Upper lobe of right lung (tissue), 1 donor: ENCODE results near the gene MRPL54. TPM values are rescaled to one million over a fixed set of nuclear protein-coding genes. Genes with fewer than 3 reads are reported as not detected.
"Not testable (repeated sequence)": the region's sequence is repeated elsewhere in the genome, so short reads cannot be mapped to it uniquely, and the experiment has no call there.

ENCODE experiments used
- ATAC-seq: fragments of 200-7000 bp; cut with Tn5 transposase; one replicate; pipeline ENCODE4 v1.9.1; 2020; ENCODE audit warnings: mild to moderate bottlenecking, moderate library complexity
- DNase-seq: peaks from one replicate; pipeline ENCODE4 v3.0.0-alpha.2; 2020
- H3K27ac ChIP-seq: fragments of 200-600 bp; one replicate; pipeline ENCODE4 v1.8.0; 2022
- H3K27me3 ChIP-seq: fragments of 200-600 bp; one replicate; pipeline ENCODE4 v1.8.0; 2022; ENCODE audit warnings: mild to moderate bottlenecking
- H3K36me3 ChIP-seq: fragments of 200-600 bp; one replicate; pipeline ENCODE4 v1.8.0; 2022
- H3K4me1 ChIP-seq: fragments of 200-600 bp; one replicate; pipeline ENCODE4 v1.8.0; 2022
- H3K4me3 ChIP-seq: fragments of 200-600 bp; one replicate; pipeline ENCODE4 v1.8.0; 2022; ENCODE audit warnings: mild to moderate bottlenecking
- H3K9me3 ChIP-seq: fragments of 200-600 bp; one replicate; pipeline ENCODE4 v1.8.0; 2022
- CTCF ChIP-seq: fragments of 200-600 bp; IDR thresholded peaks from one replicate; pipeline ENCODE4 v1.8.0; 2022; ENCODE audit warnings: antibody characterized with exemption
- intact Hi-C: fragments of 100-400 bp; cut with DNase I; formaldehyde crosslinking; loops from one replicate; pipeline ENCODE4 v1.11.0; 2022
- total RNA-seq: library from RNA; stranded (reverse); fragmentation: NEBNext Ultra II Directional; extraction: Animal tissue kit (Norgen Biotek cat#: 25700); gene quantifications from one replicate; pipeline ENCODE4 v1.2.1, GENCODE V29; 2021
- donor health status: DM: no; HTN: yes; CAD: no; lungs with severe emphysema.

MRPL54 gene
- total RNA-seq, 1 donor from 2014 or later: 59.7 TPM

DNA sequence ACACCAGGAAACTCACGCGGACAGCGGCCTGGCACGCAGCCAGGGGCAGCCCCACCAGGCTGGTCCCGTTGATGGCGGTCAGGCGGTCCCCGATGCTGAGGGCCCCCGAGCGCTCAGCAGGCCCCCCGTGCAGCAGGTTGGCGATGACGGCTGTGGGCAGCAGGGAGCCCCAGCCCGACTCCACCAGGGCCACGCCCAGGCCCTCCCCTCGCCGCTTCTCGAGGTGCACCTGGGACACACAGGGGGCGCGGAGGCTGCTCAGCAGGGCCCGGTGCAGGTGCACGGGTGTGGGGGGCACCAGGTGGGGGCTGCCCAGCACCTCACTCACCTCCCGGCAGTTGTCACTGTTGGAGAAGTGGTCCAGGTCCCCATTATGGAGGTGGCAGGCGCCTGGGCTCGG lies 10.0 kb upstream of the MRPL54 start:
- Histone ChIP-seq H3K36me3 (peaks cover 46% of the 10 kb centered on the region), H3K9me3 (no peaks in the 10 kb centered on the region), H3K4me1 (no peaks in the 10 kb centered on the region), H3K27me3 (no peaks in the 10 kb centered on the region), H3K4me3 (no peak overlapping the region), H3K27ac (no peak overlapping the region)
- TF ChIP-seq CTCF: no peak
- DNase-seq: no peak
- no peak for ATAC-seq
- intact Hi-C loops: no loop called here

DNA sequence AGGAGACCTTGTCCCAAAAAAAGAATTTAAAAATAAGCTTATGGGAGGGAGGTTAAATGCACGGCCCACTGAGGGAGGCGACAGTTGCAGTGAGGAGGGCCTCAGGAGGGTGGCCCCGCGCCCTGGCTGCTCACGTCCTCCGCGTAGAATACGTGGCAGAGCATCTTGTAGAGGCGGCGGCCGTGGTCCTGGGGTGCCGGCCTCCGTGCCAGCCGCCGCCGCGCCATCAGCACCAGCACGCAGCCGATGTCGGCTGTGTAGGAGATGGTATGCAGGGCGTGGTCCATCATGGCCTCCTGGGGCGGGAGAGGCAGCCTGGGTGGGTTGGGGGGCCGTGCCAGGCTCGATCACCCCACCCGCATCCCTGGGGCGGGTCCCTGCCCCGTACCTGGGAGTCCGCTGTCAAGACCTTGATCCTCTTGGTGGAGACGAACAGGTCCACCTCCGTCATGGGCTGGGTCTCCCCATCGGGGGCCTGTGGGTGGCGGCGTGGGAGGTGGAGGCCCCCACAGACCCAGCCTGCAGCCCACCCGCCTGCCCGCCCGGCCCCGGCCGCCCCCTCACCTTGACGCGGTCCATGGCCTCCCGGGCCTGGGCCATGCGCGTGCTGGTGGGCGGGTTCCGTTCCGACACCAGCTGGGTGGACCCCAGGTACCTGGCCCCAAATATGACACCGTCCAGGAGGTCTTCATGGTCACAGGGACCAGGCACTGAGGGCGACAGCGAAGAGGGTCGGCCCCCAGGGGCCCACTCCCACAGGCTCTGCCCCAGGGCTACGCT lies 8.7 kb upstream of the MRPL54 start:
- H3K27me3 ChIP-seq: no peaks in the 10 kb centered on the region
- H3K36me3 ChIP-seq: peaks cover 47% of the 10 kb centered on the region
- H3K27ac ChIP-seq: no peak overlapping the region
- peaks cover 3% of the 10 kb centered on the region for H3K4me1 ChIP-seq
- no peaks in the 10 kb centered on the region for H3K9me3 ChIP-seq
- ATAC-seq (peak; percentile 23), DNase-seq (no peak)
- TF ChIP-seq CTCF: no peak
- intact Hi-C loops: no loop called here
- no peak overlapping the region for H3K4me3 ChIP-seq

DNA sequence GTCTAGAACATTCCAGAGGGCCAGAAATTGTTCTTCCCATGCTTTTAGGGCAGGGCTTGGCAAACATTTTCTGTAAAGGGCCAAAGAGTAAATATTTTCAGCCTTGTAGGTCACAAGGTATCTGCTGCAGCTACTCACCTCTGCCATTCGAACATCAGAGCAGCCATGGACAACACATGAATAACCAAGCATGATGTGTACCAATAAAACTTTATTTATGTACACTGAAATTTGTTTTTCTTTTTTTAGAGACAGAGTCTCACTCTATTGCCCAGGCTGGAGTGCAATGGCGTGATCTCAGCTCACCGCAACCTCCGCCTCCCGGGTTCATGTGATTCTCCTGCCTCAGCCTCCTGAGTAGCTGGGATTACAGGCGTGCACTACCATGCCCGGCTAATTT lies 4.8 kb upstream of the MRPL54 start:
- DNase-seq, H3K27me3 ChIP-seq, H3K9me3 ChIP-seq, ATAC-seq, H3K27ac ChIP-seq, intact Hi-C loops, H3K4me3 ChIP-seq: not testable (repeated sequence)
- Histone ChIP-seq H3K36me3 (peaks cover 18% of the 10 kb centered on the region), H3K4me1 (peaks cover 26% of the 10 kb centered on the region)

DNA sequence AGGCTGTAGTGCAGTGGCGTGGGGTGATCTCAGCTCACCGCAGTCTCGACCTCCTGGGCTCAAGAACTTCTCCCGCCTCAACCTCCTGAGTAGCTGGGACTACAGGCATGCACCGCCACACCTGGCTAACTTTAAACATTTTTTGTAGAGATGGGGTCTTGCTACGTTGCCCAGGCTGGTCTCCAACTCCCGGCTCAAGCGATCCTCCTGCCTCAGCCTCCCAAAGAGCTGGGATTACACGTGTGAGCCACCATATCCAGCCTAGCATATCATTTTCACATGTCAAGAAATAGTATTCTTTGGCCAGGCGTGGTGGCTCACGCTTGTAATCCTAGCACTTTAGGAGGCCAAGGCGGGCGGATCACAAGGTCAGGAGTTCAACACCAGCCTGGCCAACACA lies 4.2 kb upstream of the MRPL54 start:
- ATAC-seq, H3K27ac ChIP-seq, H3K27me3 ChIP-seq, H3K9me3 ChIP-seq, DNase-seq, H3K4me3 ChIP-seq, intact Hi-C loops: not testable (repeated sequence)
- peaks cover 28% of the 10 kb centered on the region for H3K4me1 ChIP-seq
- H3K36me3 ChIP-seq: peaks cover 12% of the 10 kb centered on the region

DNA sequence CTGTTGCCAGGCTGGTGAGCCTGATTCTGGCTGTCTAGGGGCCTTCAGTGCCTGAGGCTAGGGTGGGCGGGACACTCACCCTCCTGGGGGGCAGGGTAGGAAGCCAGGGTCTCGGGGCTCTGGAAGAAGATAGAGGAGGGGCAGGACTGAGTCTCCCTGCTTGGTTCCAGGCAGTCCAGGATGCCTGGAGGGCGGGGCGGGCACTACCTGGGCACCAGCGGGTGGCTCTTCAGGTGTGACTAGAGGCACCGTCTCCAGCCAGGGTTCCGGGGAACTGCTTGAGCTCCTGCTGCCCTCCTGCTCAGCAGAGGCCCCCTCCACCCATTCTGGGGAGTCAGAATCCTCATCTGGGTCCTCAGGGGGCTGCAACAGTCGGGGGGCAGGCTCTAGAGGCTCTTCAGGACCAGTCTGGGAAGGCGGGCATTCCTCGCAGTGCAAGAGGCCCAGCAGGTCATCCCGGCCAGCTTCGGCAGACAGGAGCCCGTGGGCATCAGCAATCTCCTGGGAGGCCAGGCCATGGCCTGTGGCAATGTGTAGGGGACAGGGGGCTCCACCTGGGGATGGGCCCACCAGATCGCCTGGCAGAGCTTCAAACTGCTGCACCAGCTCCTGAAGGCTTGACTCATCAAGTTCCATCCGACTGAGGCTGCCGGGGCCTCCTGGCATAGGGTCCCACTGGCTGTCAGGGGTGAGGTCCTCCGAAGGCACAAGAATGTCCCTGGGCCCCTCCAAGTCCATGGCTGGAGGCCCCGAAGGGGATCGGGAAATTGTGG lies 2.8 kb upstream of the MRPL54 start:
- peaks cover 8% of the 10 kb centered on the region for H3K36me3 ChIP-seq
- H3K4me3 ChIP-seq: no peak overlapping the region
- no peaks in the 10 kb centered on the region for H3K27me3 ChIP-seq
- ATAC-seq (no peak), DNase-seq (no peak)
- no peaks in the 10 kb centered on the region for H3K9me3 ChIP-seq
- peaks cover 35% of the 10 kb centered on the region for H3K4me1 ChIP-seq
- TF ChIP-seq CTCF: no peak
- H3K27ac ChIP-seq: no peak overlapping the region
- intact Hi-C loops: no loop called here

GRCh38 chr19:3760871-3761361 lies 1.6 kb upstream of the MRPL54 start:
- H3K4me1 ChIP-seq: peaks cover 35% of the 10 kb centered on the region
- H3K27ac ChIP-seq: peak overlapping the region; percentile 99
- no peak for TF ChIP-seq CTCF
- peak overlapping the region; percentile 97 for H3K4me3 ChIP-seq
- H3K36me3 ChIP-seq: peaks cover 18% of the 10 kb centered on the region
- ATAC-seq (no peak), DNase-seq (no peak)
- H3K27me3 ChIP-seq: no peaks in the 10 kb centered on the region
- no peaks in the 10 kb centered on the region for H3K9me3 ChIP-seq
- intact Hi-C loops: no loop called here
